Loucy (cell line): ENCODE data around the gene TLR5.

Experiments
- H2AFZ ChIP-seq: fragments of 200-600 bp; sonication (generic); 2 replicates; pipeline ENCODE4 v1.6.0; 2016; ENCODE audit warnings: antibody characterized with exemption, mild to moderate bottlenecking, low read length, moderate library complexity
- H3F3A ChIP-seq: fragments of 200-600 bp; 2 replicates; pipeline ENCODE4 v1.6.0; 2016; ENCODE audit warnings: antibody characterized with exemption, low read depth, mild to moderate bottlenecking
- H3K27me3 ChIP-seq: fragments of 200-600 bp; sonication (generic); 2 replicates; pipeline ENCODE4 v1.6.1; 2014; ENCODE audit warnings: low read length, mild to moderate bottlenecking; ENCODE audit not compliant: insufficient read depth, poor library complexity, severe bottlenecking
- H3K36me3 ChIP-seq: fragments of 200-600 bp; sonication (generic); 2 replicates; pipeline ENCODE4 v1.6.1; 2016; ENCODE audit warnings: low read length; ENCODE audit not compliant: insufficient read depth
- H3K4me1 ChIP-seq: fragments of 200-600 bp; sonication (generic); 2 replicates; pipeline ENCODE4 v1.5.1; 2014; ENCODE audit warnings: low read length, mild to moderate bottlenecking; ENCODE audit not compliant: insufficient read depth, poor library complexity, severe bottlenecking
- H3K4me2 ChIP-seq: fragments of 200-600 bp; sonication (generic); 2 replicates; pipeline ENCODE4 v1.6.0; 2014; ENCODE audit warnings: antibody characterized with exemption, low read length, low read depth, mild to moderate bottlenecking; ENCODE audit not compliant: poor library complexity, severe bottlenecking
- H3K4me3 ChIP-seq: fragments of 200-600 bp; sonication (generic); 2 replicates; pipeline ENCODE4 v1.5.1; 2014; ENCODE audit warnings: low read length, mild to moderate bottlenecking, mixed read lengths; ENCODE audit not compliant: poor library complexity, severe bottlenecking
- H3K79me2 ChIP-seq: fragments of 200-600 bp; sonication (generic); 2 replicates; pipeline ENCODE4 v1.6.1; 2014; ENCODE audit warnings: low read length; ENCODE audit not compliant: insufficient read depth
- H3K9ac ChIP-seq: fragments of 200-600 bp; sonication (generic); 2 replicates; pipeline ENCODE4 v1.6.0; 2014; ENCODE audit warnings: mild to moderate bottlenecking, low read depth, low read length, moderate library complexity; ENCODE audit not compliant: poor library complexity, severe bottlenecking
- H3K9me2 ChIP-seq: fragments of 200-600 bp; sonication (generic); replicated peaks from 2 replicates; pipeline ENCODE4 v1.6.1; 2016; ENCODE audit warnings: low read depth, low read length, mixed read lengths
- H3K9me3 ChIP-seq: fragments of 200-600 bp; sonication (generic); 2 replicates; pipeline ENCODE4 v1.6.1; 2014; ENCODE audit warnings: mild to moderate bottlenecking, antibody characterized with exemption, low read length, low read depth; ENCODE audit not compliant: insufficient read depth
- H4K20me1 ChIP-seq: fragments of 200-600 bp; sonication (generic); 2 replicates; pipeline ENCODE4 v1.6.0; 2014; ENCODE audit warnings: antibody characterized with exemption, low read length, mild to moderate bottlenecking; ENCODE audit not compliant: insufficient read depth, poor library complexity, severe bottlenecking
- EZH2phosphoT487 ChIP-seq: fragments of 200-600 bp; IDR thresholded peaks from 2 replicates; pipeline ENCODE4 v1.6.1; 2018; ENCODE audit warnings: antibody characterized with exemption, mild to moderate bottlenecking, moderate library complexity, borderline replicate concordance
- TF ChIP-seq, protein P1 (sequence below): fragments of 200-600 bp; sonication (generic); conservative IDR thresholded peaks from 2 replicates; pipeline ENCODE4 v1.5.1; 2014; ENCODE audit warnings: mild to moderate bottlenecking, antibody characterized with exemption, low read length

Gene TLR5

DNA sequence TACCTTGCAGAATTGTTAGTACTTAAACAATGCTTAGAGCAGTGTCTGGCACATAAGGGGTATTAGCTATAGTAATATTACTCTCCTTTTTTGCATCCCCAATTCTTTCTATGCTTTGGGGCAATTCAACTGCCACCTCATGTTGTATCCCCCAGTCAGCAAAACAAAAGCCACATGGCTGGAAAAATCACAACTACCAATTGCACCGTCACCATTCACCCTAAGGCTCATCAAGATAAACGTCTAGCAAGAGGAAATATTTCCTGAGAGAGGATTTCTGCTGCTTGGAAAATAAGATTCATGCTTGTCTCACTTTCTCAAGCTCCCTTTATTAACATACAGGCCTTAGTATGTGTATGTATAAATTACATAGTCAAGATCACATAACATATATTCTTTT, 12.1 kb upstream of the TLR5 start:
- no peaks in the 10 kb centered on the region for H3K36me3 ChIP-seq
- H3K9me2 ChIP-seq: no peaks in the 10 kb centered on the region
- no peak overlapping the region for H3K9ac ChIP-seq
- no peaks in the 10 kb centered on the region for H3K79me2 ChIP-seq
- no peaks in the 10 kb centered on the region for H3K9me3 ChIP-seq
- H3K4me1 ChIP-seq: peaks cover 27% of the 10 kb centered on the region
- no peak overlapping the region for H3K4me3 ChIP-seq
- H3K4me2 ChIP-seq: no peak overlapping the region
- H2AFZ ChIP-seq: no peak overlapping the region
- no peaks in the 10 kb centered on the region for H3K27me3 ChIP-seq
- H3F3A ChIP-seq: no peaks in the 10 kb centered on the region
- H4K20me1 ChIP-seq: no peaks in the 10 kb centered on the region
- TF ChIP-seq EZH2phosphoT487: no peak
- TF ChIP-seq, protein P1, sequence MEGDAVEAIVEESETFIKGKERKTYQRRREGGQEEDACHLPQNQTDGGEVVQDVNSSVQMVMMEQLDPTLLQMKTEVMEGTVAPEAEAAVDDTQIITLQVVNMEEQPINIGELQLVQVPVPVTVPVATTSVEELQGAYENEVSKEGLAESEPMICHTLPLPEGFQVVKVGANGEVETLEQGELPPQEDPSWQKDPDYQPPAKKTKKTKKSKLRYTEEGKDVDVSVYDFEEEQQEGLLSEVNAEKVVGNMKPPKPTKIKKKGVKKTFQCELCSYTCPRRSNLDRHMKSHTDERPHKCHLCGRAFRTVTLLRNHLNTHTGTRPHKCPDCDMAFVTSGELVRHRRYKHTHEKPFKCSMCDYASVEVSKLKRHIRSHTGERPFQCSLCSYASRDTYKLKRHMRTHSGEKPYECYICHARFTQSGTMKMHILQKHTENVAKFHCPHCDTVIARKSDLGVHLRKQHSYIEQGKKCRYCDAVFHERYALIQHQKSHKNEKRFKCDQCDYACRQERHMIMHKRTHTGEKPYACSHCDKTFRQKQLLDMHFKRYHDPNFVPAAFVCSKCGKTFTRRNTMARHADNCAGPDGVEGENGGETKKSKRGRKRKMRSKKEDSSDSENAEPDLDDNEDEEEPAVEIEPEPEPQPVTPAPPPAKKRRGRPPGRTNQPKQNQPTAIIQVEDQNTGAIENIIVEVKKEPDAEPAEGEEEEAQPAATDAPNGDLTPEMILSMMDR: no peak

DNA sequence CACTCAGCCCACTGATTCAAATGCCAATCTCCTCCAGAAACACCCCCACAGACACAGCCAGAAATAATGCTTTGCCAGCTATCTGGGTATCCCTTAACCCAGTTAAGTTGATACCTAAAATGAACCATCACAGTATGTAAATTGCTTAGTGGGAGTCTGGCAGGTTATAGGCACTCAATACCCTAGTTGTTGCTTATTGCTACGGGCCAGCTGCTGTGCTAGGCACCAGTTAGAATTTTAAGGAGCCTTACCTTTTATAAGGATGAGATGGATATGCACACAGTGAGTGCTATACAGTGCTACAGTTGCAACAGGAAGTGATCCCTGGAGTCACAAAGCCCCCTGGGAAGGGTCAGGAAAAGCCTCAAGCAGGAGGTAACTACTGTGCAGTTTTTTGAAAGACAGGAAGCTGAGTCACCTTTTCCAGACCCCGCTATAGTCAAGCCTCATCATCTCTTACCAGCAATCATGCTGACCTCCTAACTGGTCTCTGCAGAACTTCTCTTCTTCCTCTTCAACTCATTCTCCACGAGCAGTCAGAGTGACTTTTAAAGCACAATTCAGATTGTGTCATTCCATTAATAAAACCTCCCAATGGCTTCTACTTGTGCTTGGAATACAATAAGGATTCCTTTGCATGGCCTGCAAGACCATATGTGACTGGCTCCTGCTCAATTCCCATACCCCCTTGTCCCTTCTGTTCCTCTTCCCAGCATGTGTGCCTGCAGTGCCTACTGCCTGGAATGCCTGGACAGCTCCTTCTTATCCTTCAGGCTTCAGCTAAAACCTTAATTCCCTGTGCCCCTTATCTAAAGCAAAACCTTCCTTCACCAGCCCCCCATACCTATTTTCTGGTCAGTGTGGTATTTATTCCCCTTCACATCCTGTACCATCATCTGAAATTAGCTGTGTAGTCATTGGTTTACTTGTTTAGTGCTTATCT, 10.4 kb upstream of the TLR5 start:
- no peaks in the 10 kb centered on the region for H4K20me1 ChIP-seq
- H3F3A ChIP-seq: no peaks in the 10 kb centered on the region
- peak overlapping the region; percentile 53 for H2AFZ ChIP-seq
- peaks cover 27% of the 10 kb centered on the region for H3K4me1 ChIP-seq
- H3K9me2 ChIP-seq: no peaks in the 10 kb centered on the region
- no peaks in the 10 kb centered on the region for H3K9me3 ChIP-seq
- TF ChIP-seq, protein P1: no peak
- TF ChIP-seq EZH2phosphoT487: no peak
- no peaks in the 10 kb centered on the region for H3K79me2 ChIP-seq
- peak overlapping the region; percentile 72 for H3K4me2 ChIP-seq
- H3K4me3 ChIP-seq: peak overlapping the region; percentile 47
- H3K9ac ChIP-seq: peak overlapping the region; percentile 31
- H3K36me3 ChIP-seq: no peaks in the 10 kb centered on the region
- H3K27me3 ChIP-seq: no peaks in the 10 kb centered on the region

DNA sequence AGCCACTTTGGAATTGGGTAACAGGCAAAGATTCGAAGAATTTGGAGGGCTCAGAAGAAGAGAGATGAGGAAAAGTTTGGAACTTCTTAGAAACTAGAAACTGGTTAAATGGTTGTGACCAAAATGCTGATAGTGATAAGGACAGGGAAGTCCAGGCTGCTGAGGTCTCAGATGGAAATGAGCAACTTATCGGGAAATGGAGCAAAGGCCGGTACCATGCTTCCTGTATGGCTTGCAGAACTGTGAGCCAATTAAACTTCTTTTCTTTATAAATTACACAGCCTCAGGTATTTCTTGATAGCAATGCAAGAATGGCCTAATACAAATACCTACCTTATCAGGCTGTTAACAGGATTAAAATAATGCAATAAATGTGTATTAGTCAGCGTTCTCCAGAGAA, 9.4 kb upstream of the TLR5 start:
- no peaks in the 10 kb centered on the region for H3F3A ChIP-seq
- H3K9ac ChIP-seq: no peak overlapping the region
- TF ChIP-seq, protein P1: no peak
- TF ChIP-seq EZH2phosphoT487: no peak
- no peaks in the 10 kb centered on the region for H3K9me3 ChIP-seq
- H3K36me3 ChIP-seq: no peaks in the 10 kb centered on the region
- peaks cover 27% of the 10 kb centered on the region for H3K4me1 ChIP-seq
- H3K27me3 ChIP-seq: no peaks in the 10 kb centered on the region
- H4K20me1 ChIP-seq: no peaks in the 10 kb centered on the region
- no peaks in the 10 kb centered on the region for H3K9me2 ChIP-seq
- no peak overlapping the region for H2AFZ ChIP-seq
- H3K4me3 ChIP-seq: no peak overlapping the region
- H3K79me2 ChIP-seq: no peaks in the 10 kb centered on the region
- no peak overlapping the region for H3K4me2 ChIP-seq
